Activated CD8-positive, alpha-beta memory T cell treated with anti-CD3 and anti-CD28 coated beads for 4 hours (primary cell): ENCODE measurements around the gene ANKS3.

Experiments used
- DNase-seq, 2 donors: peaks; one replicate each; pipeline ENCODE4 v3.0.0-alpha.2; 2020; ENCODE audit warnings: low read depth in 2 of 2

ANKS3 gene

GRCh38 chr16:4684763-4685162 is 49.3 kb downstream of the ANKS3 start:
- no peak for DNase-seq

DNA sequence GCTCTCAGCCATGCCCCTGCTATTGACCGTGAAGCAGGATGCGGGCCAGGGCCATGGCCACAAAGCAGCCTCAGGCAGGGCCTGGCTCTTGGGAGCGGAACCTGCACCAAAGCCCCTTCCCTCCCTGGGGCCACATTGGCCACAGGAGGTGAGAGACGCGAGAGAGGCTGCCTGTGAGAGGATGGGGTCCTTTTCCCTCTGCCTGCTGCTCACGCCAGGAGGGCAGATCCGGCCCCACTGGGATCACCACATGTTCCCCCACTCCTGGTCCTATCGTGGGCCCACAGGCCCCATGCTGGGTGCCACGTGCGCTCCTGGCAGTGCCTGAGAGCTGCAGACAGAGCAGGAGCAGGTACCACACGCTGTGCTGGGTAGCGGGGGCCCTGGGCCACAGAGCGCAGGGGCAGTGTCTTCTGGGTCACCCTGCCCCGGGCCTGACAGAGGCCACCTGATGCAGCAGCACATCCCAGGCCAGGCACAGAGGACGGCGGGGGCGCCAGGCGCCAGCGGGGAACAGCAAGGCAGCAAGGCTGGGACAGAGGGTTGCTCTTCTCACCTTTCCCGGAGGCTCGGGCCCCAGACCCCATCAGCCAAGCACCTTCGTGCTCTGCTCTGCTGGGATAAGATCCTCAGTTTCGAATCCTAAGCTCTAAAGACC is 49.9 kb downstream of the ANKS3 start:
- no peak for DNase-seq

DNA sequence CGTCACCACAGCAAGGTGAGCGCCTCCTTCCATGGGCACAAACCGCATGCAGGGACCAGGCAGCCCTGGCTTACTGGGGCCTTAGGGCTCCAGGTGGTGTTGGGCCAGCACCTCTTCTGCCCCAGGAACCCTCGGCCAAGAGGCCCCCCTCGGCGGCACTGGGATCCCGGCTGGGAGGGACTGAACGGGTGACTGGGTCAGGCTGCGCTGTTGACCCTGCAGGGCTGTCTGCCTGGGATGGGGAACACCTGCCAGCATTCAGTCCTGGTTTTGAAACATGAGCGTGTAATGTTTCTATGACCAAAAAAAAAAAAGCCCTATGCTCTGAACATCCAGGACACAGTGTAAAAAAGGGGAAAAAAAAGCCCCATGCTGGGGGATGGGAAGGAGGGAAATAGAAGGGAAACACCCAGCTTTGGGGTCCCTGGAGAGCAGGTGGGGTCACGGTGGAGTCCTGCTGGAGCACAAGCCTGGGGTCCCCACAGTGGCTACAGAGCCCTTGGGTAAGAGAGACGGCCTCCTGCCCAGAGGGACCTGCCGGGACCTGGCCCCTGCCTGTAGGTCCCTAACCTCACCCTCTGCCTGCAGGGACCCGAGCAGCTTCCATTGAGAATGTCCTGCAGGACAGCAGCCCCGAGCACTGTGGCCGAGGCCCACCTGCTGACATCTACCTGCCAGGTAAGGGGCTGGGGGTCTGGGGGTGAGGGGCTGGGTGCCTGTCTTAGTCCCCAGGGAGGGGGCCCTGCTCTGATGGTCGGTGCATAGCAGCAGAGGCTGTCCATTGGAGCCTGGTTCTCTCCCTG is 50.6 kb downstream of the ANKS3 start:
- no peak for DNase-seq

DNA sequence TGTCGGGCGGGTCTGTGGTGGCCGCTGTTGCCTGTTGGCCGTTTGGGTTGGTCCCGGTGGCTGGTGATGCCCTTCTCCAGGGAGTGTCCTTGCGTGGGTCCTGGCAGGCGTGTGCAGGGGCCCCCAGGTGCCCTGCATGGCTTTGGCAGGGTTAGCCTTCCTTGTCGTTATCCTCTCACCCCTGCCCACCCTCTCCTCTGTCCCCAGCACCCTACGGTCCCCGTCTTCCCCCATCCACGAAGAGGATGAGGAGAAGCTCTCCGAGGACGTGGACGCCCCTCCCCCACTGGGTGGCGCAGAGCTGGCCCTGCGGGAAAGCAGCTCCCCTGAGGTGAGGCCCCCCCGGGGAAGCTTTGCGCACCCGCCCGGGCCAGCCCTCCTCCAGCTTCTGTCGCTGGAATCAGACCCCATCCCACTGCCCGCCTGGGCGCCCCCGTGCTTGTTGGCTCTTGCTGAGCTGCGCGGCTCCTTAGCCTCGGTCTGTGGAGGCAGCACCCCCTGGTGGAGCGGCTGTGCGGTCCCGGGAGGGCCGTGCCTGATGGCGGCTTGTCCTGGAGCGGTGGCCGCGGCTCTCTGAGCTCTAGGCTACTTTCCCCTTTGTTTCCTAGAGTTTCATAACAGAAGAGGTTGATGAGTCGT is 51.3 kb downstream of the ANKS3 start:
- DNase-seq = no peak

DNA sequence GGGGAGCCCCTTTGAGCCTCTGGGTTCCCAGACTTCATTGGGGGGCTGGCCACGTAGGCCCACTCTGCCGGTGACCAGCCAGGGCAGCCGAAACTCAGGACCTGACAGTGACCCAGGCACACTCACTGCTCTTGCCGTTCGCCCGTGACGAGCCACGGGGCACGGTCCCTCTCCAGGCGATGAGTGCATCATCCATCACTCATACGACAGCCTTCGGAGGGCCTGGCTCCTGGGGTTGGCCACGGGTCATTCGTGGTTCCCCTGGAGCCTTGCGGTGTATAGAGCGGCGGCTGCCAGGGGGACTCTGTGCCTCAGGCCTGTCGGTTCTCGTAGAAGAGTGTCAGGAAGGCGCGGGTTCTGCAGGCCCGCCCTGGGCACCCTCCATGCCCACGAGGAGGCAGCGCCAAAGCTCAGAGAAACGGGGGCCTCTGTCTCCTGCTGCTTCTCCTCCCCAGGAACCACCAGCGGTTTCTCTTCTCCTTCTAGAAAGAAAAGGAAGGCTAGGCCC is 51.9 kb downstream of the ANKS3 start:
- no peak for DNase-seq

DNA sequence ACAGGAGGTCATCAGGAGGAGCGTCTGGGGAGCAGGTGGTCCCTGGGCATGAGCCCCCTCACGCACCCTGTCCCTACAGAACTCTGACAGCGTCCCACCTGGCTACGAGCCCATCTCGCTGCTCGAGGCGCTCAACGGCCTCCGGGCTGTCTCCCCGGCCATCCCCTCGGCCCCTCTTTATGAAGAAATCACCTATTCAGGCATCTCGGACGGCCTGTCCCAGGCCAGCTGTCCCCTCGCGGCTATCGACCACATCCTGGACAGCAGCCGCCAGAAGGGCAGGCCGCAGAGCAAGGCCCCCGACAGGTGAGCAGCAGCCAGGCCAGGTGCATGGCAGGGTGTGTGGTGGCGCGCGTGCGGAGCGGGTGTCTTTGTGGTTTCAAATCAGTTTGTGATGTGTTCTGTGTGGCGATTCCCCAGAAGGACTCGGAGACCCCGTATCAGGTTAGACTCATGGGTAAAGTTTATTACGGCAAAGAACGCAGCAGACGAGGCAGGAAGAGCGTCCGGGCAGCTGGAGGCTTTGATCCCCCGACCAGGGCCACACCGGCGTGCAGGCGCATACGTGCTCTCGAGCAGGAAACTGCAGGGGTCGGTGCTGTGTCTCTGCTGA is 52.5 kb downstream of the ANKS3 start:
- DNase-seq = no peak

DNA sequence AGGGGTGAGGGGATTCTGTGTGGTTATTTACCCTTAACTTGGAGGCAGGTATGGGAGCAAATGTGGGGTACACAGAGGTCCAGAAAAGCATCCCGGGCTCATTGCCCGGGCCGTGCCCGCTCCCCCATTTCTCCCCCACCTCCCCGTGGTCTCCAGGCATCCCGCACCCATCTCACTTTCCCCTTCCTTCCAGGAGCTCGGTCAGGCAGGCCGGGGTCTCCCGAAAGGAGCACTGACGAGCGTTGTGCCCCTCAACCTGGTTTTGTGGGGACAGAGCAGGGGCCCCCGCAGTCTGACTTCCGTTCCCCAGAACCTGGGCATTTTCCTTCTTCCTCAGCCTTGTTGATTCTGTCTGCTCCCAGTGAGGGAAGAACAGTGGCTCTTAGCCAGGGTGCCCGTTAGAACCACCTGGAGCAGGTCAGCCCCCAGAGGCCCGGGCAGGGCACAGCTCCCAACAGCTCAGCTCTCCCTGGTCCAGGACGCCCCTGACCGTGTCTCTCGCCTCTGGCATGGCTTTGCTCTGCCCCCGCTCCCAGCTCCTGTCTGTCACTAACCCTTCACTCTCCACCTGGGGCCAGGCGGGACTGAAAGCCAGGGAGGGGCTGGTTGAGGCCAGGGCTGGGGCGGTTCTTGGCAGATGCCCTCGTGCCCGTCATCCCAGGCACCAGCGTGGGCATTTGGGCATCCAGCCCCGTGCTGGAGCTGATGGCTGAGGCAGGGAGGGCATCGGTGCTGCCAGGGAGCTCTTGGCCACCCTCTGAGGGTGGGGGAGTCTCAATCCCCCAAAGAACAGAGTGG is 53.2 kb downstream of the ANKS3 start:
- DNase-seq = no peak

GRCh38 chr16:4679850-4680636 is 54.0 kb downstream of the ANKS3 start:
- no peak for DNase-seq

DNA sequence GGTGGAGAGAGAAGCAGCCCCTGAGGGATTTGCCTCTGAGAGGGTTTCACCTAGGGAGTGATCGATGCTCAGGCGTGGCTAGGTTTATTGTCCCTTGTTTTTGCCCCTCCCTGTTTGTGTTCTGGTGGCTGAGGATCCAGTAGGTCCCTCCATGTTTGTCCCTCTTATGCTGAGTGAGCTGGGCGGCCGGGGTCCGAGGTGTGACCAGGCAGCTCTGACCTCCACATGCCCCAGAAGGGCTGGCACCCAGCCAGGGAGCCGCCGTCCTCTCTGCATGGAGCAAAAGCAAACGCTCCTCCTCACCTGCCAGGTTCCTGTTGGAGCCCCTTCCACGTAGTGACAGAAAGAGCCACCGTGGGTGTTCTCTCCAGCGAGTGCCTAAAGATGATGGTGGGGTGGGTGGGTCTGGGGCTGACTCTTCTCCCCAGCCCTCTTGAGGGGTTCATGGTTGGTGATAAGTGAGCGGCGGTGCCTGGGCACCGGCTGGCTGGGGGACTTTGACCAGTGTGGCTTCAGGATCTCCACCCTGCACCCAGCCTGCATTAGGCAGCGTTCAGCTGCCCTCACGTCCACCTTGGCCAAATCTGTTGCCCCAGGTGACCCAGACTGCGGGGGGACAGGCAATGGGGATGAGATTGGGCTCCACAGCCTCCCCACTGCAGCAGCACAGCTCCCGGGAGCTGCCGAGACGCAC is 54.8 kb downstream of the ANKS3 start:
- DNase-seq = no peak

DNA sequence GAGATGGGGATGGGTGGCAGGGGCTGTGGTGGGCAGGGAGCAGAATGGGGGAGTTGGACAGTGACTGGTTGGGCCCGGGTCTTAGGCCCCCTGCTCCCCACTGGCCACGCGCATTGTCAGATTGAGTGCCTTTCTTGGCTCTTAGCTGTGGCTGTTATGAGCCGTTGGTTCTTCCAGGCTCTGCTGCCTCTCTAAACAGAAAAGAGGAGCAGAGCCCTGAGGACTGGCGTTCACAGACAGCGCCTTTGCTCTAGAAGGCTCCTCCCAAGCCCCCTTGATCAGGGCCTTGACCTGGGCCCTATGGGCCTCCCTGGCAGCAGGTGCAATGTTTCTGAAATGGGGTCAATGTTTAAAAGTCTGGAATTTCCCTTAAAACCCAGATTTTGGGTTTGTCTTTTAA is 55.5 kb downstream of the ANKS3 start:
- no peak for DNase-seq

- DNase-seq = no peak
Measured at GRCh38 chr16:4677994-4678393, 56.1 kb downstream of the ANKS3 start.

- DNase-seq = no peak
Measured at GRCh38 chr16:4677390-4677789, 56.7 kb downstream of the ANKS3 start.

DNA sequence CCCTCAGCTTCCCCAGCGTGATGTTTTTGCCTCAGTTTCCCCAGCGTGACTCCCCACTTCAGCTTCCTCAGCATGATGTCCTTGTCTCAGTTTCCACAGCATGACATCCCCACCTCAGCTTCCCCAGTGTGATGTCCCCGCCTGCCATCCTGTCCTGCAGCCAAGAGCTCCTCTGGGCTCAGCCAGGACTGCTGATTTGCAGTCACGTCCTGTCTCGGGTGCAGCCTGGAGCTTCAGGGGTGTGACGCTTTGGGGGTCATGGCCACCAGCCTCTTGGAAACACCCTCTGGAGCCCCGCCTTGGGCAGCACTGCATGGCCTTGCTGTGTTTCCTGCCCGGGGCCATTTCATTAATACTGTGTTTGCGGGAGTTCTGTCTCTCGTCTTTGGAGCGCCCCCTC is 57.2 kb downstream of the ANKS3 start:
- no peak for DNase-seq

- peak in 1 of 2 donors; percentile 39 for DNase-seq
Measured at GRCh38 chr16:4675864-4676786, 57.9 kb downstream of the ANKS3 start.

GRCh38 chr16:4674926-4675530 is 59.0 kb downstream of the ANKS3 start:
- DNase-seq = no peak

DNA sequence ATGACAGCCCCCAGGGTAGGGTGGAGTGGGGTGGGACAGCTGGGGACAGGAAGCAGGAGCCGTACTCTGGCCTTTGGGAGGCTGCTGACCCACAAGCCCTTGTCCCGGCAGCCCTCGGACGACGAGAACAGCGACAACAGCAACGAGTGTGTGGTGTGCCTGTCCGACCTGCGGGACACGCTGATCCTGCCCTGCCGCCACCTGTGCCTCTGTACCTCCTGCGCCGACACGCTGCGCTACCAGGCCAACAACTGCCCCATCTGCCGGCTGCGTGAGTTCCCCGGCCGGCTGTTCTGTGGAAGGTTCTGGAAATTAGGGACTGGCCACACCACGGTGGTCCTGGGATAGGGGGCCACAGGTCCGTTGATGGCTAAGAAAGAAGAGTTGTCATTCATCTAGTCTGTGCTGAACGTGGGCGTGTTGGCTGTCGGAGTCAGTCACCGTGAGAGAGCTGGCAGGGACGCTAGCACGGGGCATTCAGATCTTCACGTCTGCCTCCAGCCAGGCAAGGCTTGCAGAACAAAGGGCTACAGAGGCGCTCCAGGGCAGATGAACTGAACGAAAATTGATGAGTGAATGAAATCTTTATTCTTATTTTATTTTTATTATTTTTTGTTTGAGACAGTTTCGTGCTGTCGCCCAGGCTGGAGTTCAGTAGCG is 60.6 kb downstream of the ANKS3 start:
- no peak for DNase-seq

- DNase-seq = no peak
Measured at GRCh38 chr16:4668313-4668960, 65.6 kb downstream of the ANKS3 start.
